HG03135 (cell line): Measurements from ENCODE around the gene PGA4.

Experiments used
- ATAC-seq: cut with Tn5 transposase; IDR thresholded peaks from one replicate; pipeline ENCODE4 v1.9.1; 2021; ENCODE audit warnings: mild to moderate bottlenecking, moderate library complexity; ENCODE audit not compliant: unreplicated experiment

PGA4 gene

DNA sequence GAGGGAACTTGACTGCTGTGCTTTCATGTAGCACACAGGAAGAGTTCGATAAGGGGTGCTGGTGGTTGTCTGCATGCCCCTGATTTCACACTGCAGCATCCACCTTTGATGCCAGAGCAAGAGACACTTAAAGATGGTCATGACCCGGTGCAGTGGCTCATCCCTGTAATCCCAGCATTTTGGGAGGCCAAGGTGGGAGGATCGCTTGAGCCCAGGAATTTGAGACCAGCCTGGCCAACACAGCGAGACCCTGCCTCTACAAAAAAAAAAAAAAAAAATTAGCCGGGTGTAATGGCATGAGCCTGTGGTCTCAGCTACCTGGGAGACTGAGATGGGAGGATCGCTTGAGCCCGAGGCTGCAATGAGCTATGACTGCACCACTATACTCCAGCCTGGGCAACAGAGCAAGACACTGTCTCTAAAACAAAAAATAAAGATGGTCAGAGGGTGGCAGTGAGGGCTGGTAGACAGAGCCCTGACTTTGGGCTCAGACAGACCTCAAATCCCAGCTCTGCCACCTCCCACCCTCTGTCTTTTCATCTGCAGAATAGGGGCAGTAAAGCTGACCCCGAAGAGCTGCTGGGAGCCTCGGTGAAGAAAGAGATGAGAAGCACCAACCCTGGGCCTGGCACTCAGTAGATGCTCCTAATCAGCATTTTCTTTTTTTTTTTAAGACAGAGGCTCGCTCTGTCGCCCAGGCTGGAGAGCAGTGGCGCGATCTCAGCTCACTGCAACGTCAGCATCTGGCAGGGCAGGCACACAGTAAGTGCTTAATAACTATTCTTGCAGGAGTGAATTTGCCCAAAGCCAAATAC lies 55.2 kb downstream of the PGA4 start:
- ATAC-seq = no peak

DNA sequence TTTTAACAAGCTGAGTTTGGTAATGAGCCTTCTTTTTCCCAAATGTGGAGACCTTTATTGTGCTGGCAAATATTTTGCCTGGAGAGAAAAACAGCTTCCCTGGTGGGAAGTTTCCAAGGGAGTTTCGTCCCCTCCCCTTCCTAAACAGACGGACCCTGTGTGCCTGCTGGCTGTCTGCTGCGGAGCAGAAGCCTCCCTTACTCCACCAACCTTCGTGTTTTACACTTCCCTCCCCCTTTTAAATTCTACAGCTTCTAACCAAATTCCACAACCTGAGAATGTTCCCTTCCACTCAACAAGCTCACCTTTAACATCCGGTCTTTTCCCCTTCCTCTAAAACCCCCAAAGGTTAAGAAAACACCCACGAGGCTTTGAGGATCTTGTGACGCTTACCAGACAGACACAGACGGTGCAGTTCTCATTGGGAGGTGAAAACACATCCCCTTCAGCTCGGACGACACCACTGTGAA lies 55.9 kb downstream of the PGA4 start:
- ATAC-seq = no peak

DNA sequence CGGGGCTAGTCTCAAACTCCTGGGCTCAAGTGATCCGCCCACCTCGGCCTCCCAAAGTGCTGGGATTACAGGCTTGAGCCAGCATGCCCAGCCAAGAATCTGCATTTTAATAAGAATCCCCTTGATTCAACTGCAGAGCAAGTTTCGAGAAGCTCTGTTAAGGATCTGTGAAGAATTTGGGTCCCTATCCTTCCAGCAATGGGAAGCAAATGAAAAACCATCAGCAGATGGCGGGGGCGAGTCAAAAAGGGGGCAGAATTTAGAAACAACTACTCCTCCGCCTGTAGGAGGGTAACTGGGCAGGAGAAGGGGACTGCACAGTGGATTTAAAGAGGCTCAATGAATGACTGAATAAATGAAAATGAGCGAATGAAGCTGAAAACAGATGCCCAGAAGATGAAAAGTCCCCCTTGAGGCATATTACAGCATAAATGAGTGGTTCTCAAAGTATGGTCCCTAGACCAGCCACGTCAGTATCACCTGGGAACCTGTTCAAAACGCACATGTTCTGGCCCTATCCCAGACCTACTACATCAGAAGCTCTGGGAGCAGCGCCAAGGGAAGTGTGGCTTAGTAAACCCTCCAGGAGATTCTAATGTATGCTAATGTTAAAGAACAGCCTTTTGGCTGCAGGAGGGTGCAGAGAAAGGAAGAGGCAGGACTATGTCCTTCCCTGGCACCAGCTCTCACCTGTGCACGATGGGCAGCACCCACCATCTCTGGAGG lies 58.0 kb downstream of the PGA4 start:
- ATAC-seq = no peak

- ATAC-seq = no peak
Measured at GRCh38 chr11:61280883-61281580, 58.9 kb downstream of the PGA4 start.
